ENCODE measurements around the gene TRIM16.
"Not testable (repeated sequence)": the region's sequence is repeated elsewhere in the genome, so short reads cannot be mapped to it uniquely, and the experiment has no call there.

The TRIM16 gene

GRCh38 chr17:15642014-15642413 lies 42.1 kb downstream of the TRIM16 start:
- DNase-seq (ENCODE audit: extremely low read depth, insufficient read length): not testable (repeated sequence)

GRCh38 chr17:15630930-15631453 lies 53.1 kb downstream of the TRIM16 start:
- not testable (repeated sequence) for H3K36me3 ChIP-seq (ENCODE audit: control insufficient read depth, insufficient read depth, low read length); H3K4me3 ChIP-seq (replicated peaks; ENCODE audit: low read depth, low read length); H3K27me3 ChIP-seq (replicated peaks; ENCODE audit: control insufficient read depth, insufficient read depth, low read length); DNase-seq (ENCODE audit: extremely low read depth, insufficient read length)

More at GRCh38 chr17:15642014-15642413, 42.1 kb downstream of the TRIM16 start:
- H3K27me3 ChIP-seq (replicated peaks; ENCODE audit: control insufficient read depth, insufficient read depth, low read length); H3K36me3 ChIP-seq (ENCODE audit: control insufficient read depth, insufficient read depth, low read length); H3K4me3 ChIP-seq (replicated peaks; ENCODE audit: low read depth, low read length): not testable (repeated sequence)

DNA sequence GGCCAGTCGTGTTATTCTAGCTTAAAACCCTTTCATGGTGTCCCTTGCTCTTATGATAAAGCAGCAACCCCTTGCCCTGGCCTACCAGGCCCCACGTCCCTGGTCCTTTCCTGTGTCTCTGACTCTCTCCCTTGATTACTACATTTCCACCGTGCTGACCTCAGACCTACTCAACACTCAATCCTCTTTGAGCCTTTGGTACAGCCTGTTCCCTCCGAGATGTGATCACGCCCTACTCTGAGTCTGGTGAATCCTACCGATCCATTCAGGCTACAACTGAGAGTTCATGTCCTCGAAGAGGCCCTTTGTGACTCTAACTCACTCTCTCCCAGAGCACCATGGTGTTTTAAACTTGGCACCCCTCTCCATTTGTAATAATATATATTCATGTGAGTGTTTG lies 54.1 kb downstream of the TRIM16 start:
- not testable (repeated sequence) for DNase-seq (ENCODE audit: extremely low read depth, insufficient read length); H3K27me3 ChIP-seq (replicated peaks; ENCODE audit: control insufficient read depth, insufficient read depth, low read length); H3K4me3 ChIP-seq (replicated peaks; ENCODE audit: low read depth, low read length); H3K36me3 ChIP-seq (ENCODE audit: control insufficient read depth, insufficient read depth, low read length)

DNA sequence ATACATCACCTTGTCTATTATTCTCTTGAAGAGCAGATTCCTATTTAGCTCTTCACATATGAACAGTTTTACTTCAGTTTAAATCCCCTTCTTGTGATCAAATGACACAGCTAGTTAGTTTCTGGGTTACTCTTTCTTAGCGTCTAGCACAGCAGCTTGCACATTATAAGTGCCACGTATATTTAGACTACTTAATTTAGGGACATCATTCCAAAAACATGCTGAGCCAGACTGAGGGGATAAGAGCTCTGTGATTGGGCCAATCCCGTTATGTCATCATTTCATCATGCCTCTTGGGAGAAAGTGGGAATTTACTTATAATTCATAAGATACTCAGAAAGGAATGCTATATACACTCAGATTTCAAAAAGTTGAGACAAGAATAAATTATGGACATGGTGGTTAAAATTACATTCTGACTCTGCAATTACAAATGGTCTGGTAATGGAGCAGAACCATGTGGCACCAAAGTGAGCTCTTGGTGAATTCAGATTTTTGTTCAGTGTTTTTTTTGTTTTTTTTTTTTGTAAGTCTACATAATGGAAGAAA lies 60.4 kb downstream of the TRIM16 start:
- H3K4me3 ChIP-seq (replicated peaks; ENCODE audit: low read depth, low read length); H3K36me3 ChIP-seq (ENCODE audit: control insufficient read depth, insufficient read depth, low read length); DNase-seq (ENCODE audit: extremely low read depth, insufficient read length); H3K27me3 ChIP-seq (replicated peaks; ENCODE audit: control insufficient read depth, insufficient read depth, low read length): not testable (repeated sequence)

DNA sequence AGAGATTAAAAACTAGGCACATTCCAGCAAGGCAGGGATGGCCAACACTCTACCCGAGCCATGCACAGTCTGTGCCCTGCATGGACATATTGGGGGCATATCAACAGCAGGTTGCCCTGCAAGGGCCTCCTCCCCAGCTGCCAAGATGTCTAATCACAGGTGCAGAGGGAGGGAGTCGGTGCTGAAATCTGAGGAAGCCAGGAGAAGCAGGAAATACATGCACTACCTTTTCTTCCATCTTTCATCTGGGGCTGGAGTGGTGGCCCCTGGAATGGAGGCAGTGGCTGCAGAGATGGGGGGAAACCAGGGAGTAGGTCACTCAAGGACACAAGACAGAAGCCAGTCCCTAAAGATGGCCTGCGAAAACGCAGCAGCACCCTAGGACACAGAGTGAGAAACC lies 60.9 kb downstream of the TRIM16 start:
- H3K4me3 ChIP-seq (replicated peaks; ENCODE audit: low read depth, low read length); H3K36me3 ChIP-seq (ENCODE audit: control insufficient read depth, insufficient read depth, low read length); H3K27me3 ChIP-seq (replicated peaks; ENCODE audit: control insufficient read depth, insufficient read depth, low read length); DNase-seq (ENCODE audit: extremely low read depth, insufficient read length): not testable (repeated sequence)

DNA sequence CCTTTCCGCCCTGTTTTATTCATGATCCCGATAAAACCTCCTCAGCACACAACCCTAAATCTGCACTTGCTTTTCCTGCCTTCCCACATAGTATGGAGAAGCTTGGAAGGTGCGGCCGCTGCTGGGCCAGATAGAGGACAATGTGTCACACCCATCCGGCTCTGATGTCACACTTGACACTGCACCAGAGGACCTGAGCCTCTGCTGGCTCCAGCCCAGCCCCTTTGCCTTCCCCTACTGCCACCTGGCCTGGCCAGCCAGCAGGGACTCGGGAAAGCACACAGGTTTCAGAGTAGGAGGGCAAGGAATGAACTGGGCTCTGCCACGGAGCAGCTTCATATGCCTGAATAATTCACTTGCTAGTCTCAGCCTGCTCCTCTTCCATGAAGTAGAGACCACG lies 62.0 kb downstream of the TRIM16 start:
- not testable (repeated sequence) for H3K27me3 ChIP-seq (replicated peaks; ENCODE audit: control insufficient read depth, insufficient read depth, low read length); H3K36me3 ChIP-seq (ENCODE audit: control insufficient read depth, insufficient read depth, low read length); H3K4me3 ChIP-seq (replicated peaks; ENCODE audit: low read depth, low read length); DNase-seq (ENCODE audit: extremely low read depth, insufficient read length)

GRCh38 chr17:15619331-15620058 lies 64.6 kb downstream of the TRIM16 start, which contains the start of gene FBXW10B:
FBXW10B (minus strand) TSS chr17:15619704; CDS start chr17:15619512, 192 bp downstream.
- H3K36me3 ChIP-seq (ENCODE audit: control insufficient read depth, insufficient read depth, low read length); H3K4me3 ChIP-seq (replicated peaks; ENCODE audit: low read depth, low read length); H3K27me3 ChIP-seq (replicated peaks; ENCODE audit: control insufficient read depth, insufficient read depth, low read length); DNase-seq (ENCODE audit: extremely low read depth, insufficient read length): not testable (repeated sequence)

DNA sequence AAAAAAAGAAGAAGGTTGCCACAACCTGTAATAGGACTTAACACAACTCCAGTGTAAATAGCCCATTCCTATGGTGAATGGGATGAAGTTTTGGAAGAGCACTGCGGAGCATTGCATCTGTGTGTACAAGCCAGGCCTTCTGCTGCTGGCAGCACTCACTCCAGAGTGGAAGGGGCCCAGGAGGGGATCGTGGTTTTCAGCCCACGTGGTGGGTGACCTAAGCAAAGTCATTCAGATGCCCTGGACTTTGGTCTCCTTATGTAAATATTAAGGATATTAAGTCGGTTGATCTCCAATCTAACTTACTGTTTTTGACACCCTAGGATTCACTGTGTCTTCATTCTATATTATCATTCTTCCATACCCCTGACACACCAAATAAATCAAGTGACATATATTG lies 67.3 kb downstream of the TRIM16 start:
- H3K4me3 ChIP-seq (replicated peaks; ENCODE audit: low read depth, low read length); DNase-seq (ENCODE audit: extremely low read depth, insufficient read length); H3K36me3 ChIP-seq (ENCODE audit: control insufficient read depth, insufficient read depth, low read length); H3K27me3 ChIP-seq (replicated peaks; ENCODE audit: control insufficient read depth, insufficient read depth, low read length): not testable (repeated sequence)

DNA sequence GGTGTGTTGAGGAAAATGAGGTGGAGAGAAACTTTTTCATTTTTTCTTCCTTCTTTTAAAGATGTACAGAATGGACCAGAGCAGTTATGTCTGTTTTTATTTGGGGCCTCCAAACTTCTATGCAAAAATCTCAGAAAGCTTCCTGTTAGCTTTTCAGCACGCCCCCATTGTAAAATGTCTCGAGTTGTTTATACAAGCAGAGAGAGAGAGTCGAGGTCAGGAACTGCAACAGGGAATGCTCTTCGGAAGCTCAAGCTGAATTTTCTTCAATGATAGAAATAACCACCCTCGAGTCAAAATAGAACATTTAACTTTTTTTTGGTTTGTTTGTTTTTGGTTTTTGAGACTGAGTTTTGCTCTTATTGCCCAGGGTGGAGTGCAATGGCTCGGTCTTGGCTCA lies 68.3 kb downstream of the TRIM16 start:
- H3K4me3 ChIP-seq (replicated peaks; ENCODE audit: low read depth, low read length); H3K27me3 ChIP-seq (replicated peaks; ENCODE audit: control insufficient read depth, insufficient read depth, low read length); DNase-seq (ENCODE audit: extremely low read depth, insufficient read length); H3K36me3 ChIP-seq (ENCODE audit: control insufficient read depth, insufficient read depth, low read length): not testable (repeated sequence)

GRCh38 chr17:15613111-15613510 lies 71.0 kb downstream of the TRIM16 start:
- not testable (repeated sequence) for H3K36me3 ChIP-seq (ENCODE audit: control insufficient read depth, insufficient read depth, low read length); H3K27me3 ChIP-seq (replicated peaks; ENCODE audit: control insufficient read depth, insufficient read depth, low read length); H3K4me3 ChIP-seq (replicated peaks; ENCODE audit: low read depth, low read length); DNase-seq (ENCODE audit: extremely low read depth, insufficient read length)

DNA sequence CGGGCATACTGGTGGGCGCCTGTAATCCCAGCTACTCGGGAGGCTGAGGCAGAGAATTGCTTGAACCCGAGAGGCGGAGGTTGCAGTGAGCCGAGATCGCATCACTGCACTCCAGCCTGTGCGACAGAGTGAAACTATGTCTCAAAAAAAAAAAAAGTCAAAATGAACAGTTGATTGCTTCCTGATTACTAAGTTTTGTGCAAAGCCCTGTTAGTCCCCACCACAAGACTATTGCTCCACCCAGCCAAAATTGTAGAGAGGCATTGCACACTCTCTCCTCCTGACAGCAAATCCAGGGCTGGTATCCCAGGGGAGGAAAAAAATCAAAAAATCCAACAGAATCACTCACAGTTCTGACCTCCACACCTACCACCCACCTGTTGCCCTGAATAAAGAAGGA lies 91.2 kb downstream of the TRIM16 start:
- H3K4me3 ChIP-seq (replicated peaks; ENCODE audit: low read depth, low read length); H3K36me3 ChIP-seq (ENCODE audit: control insufficient read depth, insufficient read depth, low read length); DNase-seq (ENCODE audit: extremely low read depth, insufficient read length); H3K27me3 ChIP-seq (replicated peaks; ENCODE audit: control insufficient read depth, insufficient read depth, low read length): not testable (repeated sequence)

DNA sequence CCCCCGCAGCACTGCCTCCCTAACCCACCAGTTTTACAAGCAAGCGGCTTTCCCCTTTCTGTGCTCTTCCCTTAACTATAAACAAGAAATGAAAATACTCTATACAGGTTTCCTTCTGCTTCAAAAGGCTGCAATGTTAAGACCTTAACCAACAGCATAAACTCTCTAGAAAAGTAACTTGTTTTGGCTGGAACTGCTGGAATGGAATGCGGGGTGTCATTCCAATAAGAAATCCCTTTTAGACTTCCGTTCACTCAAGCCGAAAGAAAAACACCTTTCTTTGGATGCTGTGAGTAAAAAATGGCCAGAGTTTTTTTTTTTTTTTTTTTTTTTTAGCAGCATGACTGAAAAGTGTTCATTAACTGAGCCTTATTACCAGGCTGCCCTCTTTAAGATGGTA lies 92.1 kb downstream of the TRIM16 start:
- H3K27me3 ChIP-seq (replicated peaks; ENCODE audit: control insufficient read depth, insufficient read depth, low read length); H3K36me3 ChIP-seq (ENCODE audit: control insufficient read depth, insufficient read depth, low read length); DNase-seq (ENCODE audit: extremely low read depth, insufficient read length); H3K4me3 ChIP-seq (replicated peaks; ENCODE audit: low read depth, low read length): not testable (repeated sequence)

DNA sequence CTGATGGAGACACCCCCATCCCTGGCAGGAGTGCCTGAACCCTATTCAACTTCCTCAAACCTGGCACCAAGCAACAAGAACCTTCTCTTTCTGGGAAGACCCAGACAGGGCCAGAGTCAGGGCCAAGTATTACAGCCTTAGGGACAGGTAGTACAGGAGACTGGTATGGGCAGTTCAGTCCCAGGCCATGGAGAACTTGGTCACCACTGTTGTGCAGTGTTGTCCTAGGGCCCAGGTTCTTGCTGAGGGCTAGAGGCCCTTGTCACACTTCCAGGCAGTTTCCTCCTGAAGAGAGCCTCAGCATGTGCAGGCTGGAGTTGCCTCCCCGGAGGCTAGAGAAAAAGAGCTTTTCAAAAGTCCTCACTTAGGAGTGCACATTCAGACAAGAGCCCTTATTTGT lies 93.3 kb downstream of the TRIM16 start:
- DNase-seq (ENCODE audit: extremely low read depth, insufficient read length); H3K4me3 ChIP-seq (replicated peaks; ENCODE audit: low read depth, low read length); H3K36me3 ChIP-seq (ENCODE audit: control insufficient read depth, insufficient read depth, low read length); H3K27me3 ChIP-seq (replicated peaks; ENCODE audit: control insufficient read depth, insufficient read depth, low read length): not testable (repeated sequence)

DNA sequence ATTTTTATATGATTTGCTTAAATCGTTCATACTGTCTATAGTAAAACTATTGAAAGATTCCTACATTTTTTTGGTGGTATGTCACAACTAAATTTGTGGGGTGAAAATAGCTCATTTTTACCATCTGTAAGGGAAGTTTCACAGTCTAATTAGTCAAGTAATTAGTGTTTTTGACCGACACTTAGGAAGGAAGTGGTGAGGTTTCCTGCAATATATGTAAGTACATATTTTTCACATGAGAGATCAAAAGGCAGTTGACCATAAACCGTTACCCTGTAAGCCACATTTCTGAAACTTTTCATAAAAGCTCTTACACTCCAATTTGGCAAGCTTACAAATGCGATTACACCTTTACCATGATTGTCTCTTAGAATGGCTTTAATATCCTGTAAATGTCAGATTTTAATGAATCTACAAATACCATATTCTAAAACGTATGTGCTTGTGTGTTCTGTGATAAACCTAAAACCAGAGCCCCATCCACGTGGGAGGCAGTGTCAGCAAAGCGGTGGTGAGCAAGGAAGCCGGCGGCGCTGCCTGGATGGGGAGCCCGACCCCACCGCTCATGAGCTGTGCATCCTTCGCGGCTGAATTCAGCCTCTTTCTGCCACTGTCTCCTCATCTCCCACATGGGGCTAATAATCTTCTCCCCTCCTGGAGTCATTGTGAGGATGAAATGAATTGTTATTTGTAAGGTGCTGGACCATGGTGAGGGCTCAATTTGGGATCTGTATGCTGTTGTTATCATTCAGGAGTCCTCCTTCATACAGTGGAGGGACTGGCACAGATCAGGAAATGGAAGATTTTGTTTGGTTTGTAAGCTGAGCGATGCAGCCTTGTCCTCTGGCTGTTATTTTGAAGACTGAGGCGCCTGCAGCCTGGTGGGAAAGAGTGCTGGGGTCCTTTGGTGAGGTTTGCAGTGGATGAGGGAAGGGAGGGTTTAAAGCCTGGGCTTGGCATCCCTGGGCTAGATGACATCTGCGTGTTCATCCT lies 94.3 kb downstream of the TRIM16 start:
- H3K27me3 ChIP-seq (replicated peaks; ENCODE audit: control insufficient read depth, insufficient read depth, low read length); H3K36me3 ChIP-seq (ENCODE audit: control insufficient read depth, insufficient read depth, low read length); H3K4me3 ChIP-seq (replicated peaks; ENCODE audit: low read depth, low read length): not testable (repeated sequence)
- DNase-seq (ENCODE audit: extremely low read depth, insufficient read length): peak; percentile 1

Measured in GM06990 (cell line).